Measurements from ENCODE around the gene CELSR1.

DNA sequence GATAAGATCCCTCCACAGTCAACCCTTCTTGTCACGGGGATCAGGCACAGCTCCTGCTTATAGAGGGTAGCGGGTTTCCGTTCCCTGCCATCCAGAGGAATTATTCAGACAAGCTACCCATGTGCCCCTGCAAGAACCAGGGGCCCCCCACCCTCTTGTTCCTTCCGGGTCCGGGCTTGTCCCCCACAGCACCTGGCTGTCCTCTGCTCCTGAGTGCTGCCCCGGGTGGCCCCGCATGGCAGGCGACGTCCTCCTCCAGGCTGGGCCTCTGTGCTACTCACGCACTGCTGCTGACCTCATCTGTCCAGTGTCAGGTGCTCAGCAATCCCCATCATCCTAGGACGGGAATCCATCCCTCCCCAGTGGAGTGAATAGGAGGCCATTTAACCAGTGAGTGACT lies 24.7 kb downstream of the CELSR1 start:
- TF ChIP-seq, protein P1, sequence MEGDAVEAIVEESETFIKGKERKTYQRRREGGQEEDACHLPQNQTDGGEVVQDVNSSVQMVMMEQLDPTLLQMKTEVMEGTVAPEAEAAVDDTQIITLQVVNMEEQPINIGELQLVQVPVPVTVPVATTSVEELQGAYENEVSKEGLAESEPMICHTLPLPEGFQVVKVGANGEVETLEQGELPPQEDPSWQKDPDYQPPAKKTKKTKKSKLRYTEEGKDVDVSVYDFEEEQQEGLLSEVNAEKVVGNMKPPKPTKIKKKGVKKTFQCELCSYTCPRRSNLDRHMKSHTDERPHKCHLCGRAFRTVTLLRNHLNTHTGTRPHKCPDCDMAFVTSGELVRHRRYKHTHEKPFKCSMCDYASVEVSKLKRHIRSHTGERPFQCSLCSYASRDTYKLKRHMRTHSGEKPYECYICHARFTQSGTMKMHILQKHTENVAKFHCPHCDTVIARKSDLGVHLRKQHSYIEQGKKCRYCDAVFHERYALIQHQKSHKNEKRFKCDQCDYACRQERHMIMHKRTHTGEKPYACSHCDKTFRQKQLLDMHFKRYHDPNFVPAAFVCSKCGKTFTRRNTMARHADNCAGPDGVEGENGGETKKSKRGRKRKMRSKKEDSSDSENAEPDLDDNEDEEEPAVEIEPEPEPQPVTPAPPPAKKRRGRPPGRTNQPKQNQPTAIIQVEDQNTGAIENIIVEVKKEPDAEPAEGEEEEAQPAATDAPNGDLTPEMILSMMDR (IDR thresholded peaks at IDR 0.05), result no peak
- no peak for TF ChIP-seq POLR2A (IDR thresholded peaks at IDR 0.05)

Measured in thyroid gland (tissue), 4 donors.